Suppressor macrophage (primary cell): ENCODE data around the gene TMEM18.

Experiments
- DNase-seq, 4 experiments: peaks; one replicate each; pipeline ENCODE4 v3.0.0-alpha.2; 2020 to 2022

Gene TMEM18

GRCh38 chr2:633371-633770, 43.8 kb downstream of the TMEM18 start:
- DNase-seq = no peak

GRCh38 chr2:632471-632870, 44.7 kb downstream of the TMEM18 start:
- no peak for DNase-seq

GRCh38 chr2:631741-632140, 45.5 kb downstream of the TMEM18 start:
- DNase-seq = no peak

GRCh38 chr2:630451-631320, 46.5 kb downstream of the TMEM18 start:
- no peak for DNase-seq

GRCh38 chr2:629961-630360, 47.2 kb downstream of the TMEM18 start:
- DNase-seq = no peak

GRCh38 chr2:628651-629050, 48.6 kb downstream of the TMEM18 start:
- no peak for DNase-seq

GRCh38 chr2:627926-628560, 49.2 kb downstream of the TMEM18 start:
- no peak for DNase-seq

GRCh38 chr2:627340-627709, 49.9 kb downstream of the TMEM18 start:
- DNase-seq = no peak

GRCh38 chr2:626491-627339, 50.5 kb downstream of the TMEM18 start:
- no peak for DNase-seq

- no peak for DNase-seq
Measured at GRCh38 chr2:625415-626333, 51.5 kb downstream of the TMEM18 start.

- no peak for DNase-seq
Measured at GRCh38 chr2:624551-625347, 52.5 kb downstream of the TMEM18 start.

GRCh38 chr2:624096-624495, 53.1 kb downstream of the TMEM18 start:
- no peak for DNase-seq

- no peak for DNase-seq
Measured at GRCh38 chr2:623130-623922, 53.9 kb downstream of the TMEM18 start.

GRCh38 chr2:622357-622756, 54.8 kb downstream of the TMEM18 start:
- no peak for DNase-seq

GRCh38 chr2:621303-622099, 55.7 kb downstream of the TMEM18 start:
- no peak for DNase-seq

- DNase-seq = no peak
Measured at GRCh38 chr2:620471-621302, 56.5 kb downstream of the TMEM18 start.

- DNase-seq = no peak
Measured at GRCh38 chr2:620004-620403, 57.2 kb downstream of the TMEM18 start.

- DNase-seq = no peak
Measured at GRCh38 chr2:618422-618990, 58.7 kb downstream of the TMEM18 start.
